Stimulated activated CD4-positive, alpha-beta T cell treated with anti-CD3 and anti-CD28 coated beads, TNF-alpha, amount 100 ng/mL, for 4 hours (primary cell): Measurements from ENCODE around the gene OR4C15.

Experiments used
- DNase-seq, 3 experiments: peaks; one replicate each; pipeline ENCODE4 v3.0.0-alpha.2; 2020; ENCODE audit warnings: low read depth in 3 of 3

Gene OR4C15

GRCh38 chr11:55554169-55554568 lies at the start of gene OR4C15:
OR4C15 (plus strand) TSS chr11:55554469; CDS start chr11:55554469, 0 bp downstream.
- no peak for DNase-seq

DNA sequence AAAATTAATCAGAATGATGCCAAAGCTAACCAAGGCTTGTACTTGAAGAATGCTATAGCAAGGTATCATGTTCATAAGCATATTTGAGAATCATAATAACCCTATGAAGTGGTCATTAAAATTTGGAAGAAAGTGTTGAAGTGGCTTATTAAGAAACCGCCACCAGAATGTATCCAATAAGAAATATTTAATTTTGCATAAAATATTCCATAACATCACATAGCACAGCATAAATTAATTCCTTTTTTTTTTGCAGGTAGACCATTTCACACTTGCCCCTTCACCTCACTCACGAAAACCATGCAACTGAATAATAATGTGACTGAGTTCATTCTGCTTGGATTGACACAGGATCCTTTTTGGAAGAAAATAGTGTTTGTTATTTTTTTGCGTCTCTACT lies 17.6 kb downstream of the OR4C15 start, which contains the start of gene OR4C16:
TSS of gene OR4C16 (plus strand) at position 301 of the 400 bp plus-strand sequence. CDS start at position 301, 0 bp downstream.
- DNase-seq, result no peak

GRCh38 chr11:55572548-55572947 lies 18.3 kb downstream of the OR4C15 start:
- DNase-seq, result no peak
